HCT116 (cell line): Measurements from ENCODE around the gene ANAPC5. TPM values are rescaled to one million over a fixed set of nuclear protein-coding genes. Genes with fewer than 3 reads are reported as not detected.

Source experiments
- ATAC-seq: fragments of 200-7000 bp; cut with Tn5 transposase; 2 replicates; pipeline ENCODE4 v1.9.1; 2020; ENCODE audit warnings: mild to moderate bottlenecking, moderate library complexity
- BruUV-seq: library from RNA; stranded (reverse); fragments of 400-500 nt; replicated peaks from 2 replicates; lab custom pipeline; 2021; lab: Mats Ljungman, UMichigan
- CTCF ChIA-PET: fragments of 300-600 bp; sonication (Branson Sonifier 250); formaldehyde crosslinking; loops from one replicate; lab custom pipeline; 2021; ENCODE audit warnings: antibody characterized with exemption; lab: Charles Lee
- POLR2A ChIA-PET: fragments of 300-600, 350-600 bp; sonication (Branson Sonifier 250); formaldehyde crosslinking; loops from one replicate; lab custom pipeline; 2021; ENCODE audit warnings: antibody characterized with exemption; lab: Charles Lee
- RAD21 ChIA-PET, 2 experiments: fragments of 300-600 bp; sonication (Branson Sonifier 250); formaldehyde crosslinking; loops; one replicate each; lab custom pipeline; 2023; ENCODE audit warnings: low total read pairs in 2 of 2; ENCODE audit not compliant: uncharacterized antibody in 2 of 2, unreplicated experiment in 2 of 2, low non-redundant PET in 1 of 2; lab: Charles Lee
- DNase-seq: peaks from one replicate; pipeline ENCODE4 v3.0.0-alpha.2; 2010; ENCODE audit warnings: low read depth, low spot score
- H2AFZ ChIP-seq: fragments of 200-600 bp; shearing (Covaris generic), sonication (generic); 2 replicates; pipeline ENCODE4 v1.6.1; 2017; ENCODE audit warnings: low read depth, mixed run types, mixed read lengths, antibody characterized with exemption, low read length; ENCODE audit not compliant: poor library complexity, severe bottlenecking
- H3K27ac ChIP-seq: 2 replicates; pipeline ENCODE4 v1.5.1; 2012; ENCODE audit warnings: low read depth, low read length
- H3K27me3 ChIP-seq: fragments of 200-600 bp; sonication (generic); 2 replicates; pipeline ENCODE4 v1.6.1; 2016; ENCODE audit warnings: mixed run types, low read length, mixed read lengths; ENCODE audit not compliant: insufficient read depth
- H3K36me3 ChIP-seq, 2 experiments: fragments of 200-500 bp in 1 of 2; fragments of 200-600 bp in 1 of 2; sonication (Bioruptor generic) in 1 of 2; sonication (generic) in 1 of 2; 2 replicates each; pipeline versions ENCODE4 v1.5.1 to v1.6.1; 2014 to 2016; ENCODE audit warnings: low read length in 2 of 2, inconsistent platforms in 1 of 2, mixed read lengths in 1 of 2, mixed run types in 1 of 2; ENCODE audit not compliant: insufficient read depth in 2 of 2, control insufficient read depth in 1 of 2
- H3K4me1 ChIP-seq, 2 experiments: fragments of 200-600 bp in 1 of 2; sonication (generic) in 1 of 2; 2 replicates each; pipeline versions ENCODE4 v1.5.1 to v1.6.1; 2012 to 2017; ENCODE audit warnings: low read length in 2 of 2, inconsistent platforms in 1 of 2, mild to moderate bottlenecking in 1 of 2, mixed read lengths in 1 of 2, mixed run types in 1 of 2, moderate library complexity in 1 of 2; ENCODE audit not compliant: insufficient read depth in 2 of 2, control insufficient read depth in 1 of 2
- H3K4me2 ChIP-seq: fragments of 200-600 bp; sonication (generic); 2 replicates; pipeline ENCODE4 v1.6.1; 2017; ENCODE audit warnings: mixed run types, low read length, mixed read lengths
- H3K4me3 ChIP-seq, 2 experiments: fragments of 200-600 bp in 1 of 2; sonication (generic) in 1 of 2; replicated peaks in 1 of 2; 2 replicates each; pipeline ENCODE4 v1.5.1; 2011 to 2016; ENCODE audit warnings: low read length in 2 of 2, control low read depth in 1 of 2, low read depth in 1 of 2, mild to moderate bottlenecking in 1 of 2, mixed read lengths in 1 of 2, mixed run types in 1 of 2
- H3K79me2 ChIP-seq: fragments of 200-600 bp; sonication (generic); 2 replicates; pipeline ENCODE4 v1.6.1; 2017; ENCODE audit warnings: mild to moderate bottlenecking, mixed run types, low read length, moderate library complexity, mixed read lengths; ENCODE audit not compliant: insufficient read depth
- H3K9ac ChIP-seq: fragments of 200-600 bp; sonication (generic); 2 replicates; pipeline ENCODE4 v1.6.1; 2016; ENCODE audit warnings: low read length, mixed read lengths
- H3K9me2 ChIP-seq: fragments of 200-600 bp; sonication (generic), shearing (Covaris generic); 2 replicates; pipeline ENCODE4 v1.6.1; 2017; ENCODE audit warnings: mixed run types, mild to moderate bottlenecking, moderate library complexity; ENCODE audit not compliant: insufficient read depth
- H3K9me3 ChIP-seq, 2 experiments: fragments of 200-500 bp in 1 of 2; fragments of 200-600 bp in 1 of 2; sonication (Bioruptor generic) in 1 of 2; sonication (generic) in 1 of 2; 2 replicates each; pipeline ENCODE4 v1.6.1; 2014 to 2017; ENCODE audit warnings: low read length in 2 of 2, mixed read lengths in 2 of 2, inconsistent platforms in 1 of 2, low read depth in 1 of 2, mild to moderate bottlenecking in 1 of 2, mixed run types in 1 of 2, moderate library complexity in 1 of 2; ENCODE audit not compliant: control insufficient read depth in 1 of 2, insufficient read depth in 1 of 2
- H4K20me1 ChIP-seq: fragments of 200-600 bp; sonication (generic), shearing (Covaris generic); 2 replicates; pipeline ENCODE4 v1.6.1; 2017; ENCODE audit warnings: mixed run types, mild to moderate bottlenecking, moderate library complexity; ENCODE audit not compliant: insufficient read depth
- ATF3 ChIP-seq: IDR thresholded peaks from 2 replicates; pipeline ENCODE4 v1.6.1; 2012
- CEBPB ChIP-seq: IDR thresholded peaks from 2 replicates; pipeline ENCODE4 v1.6.1; 2012; ENCODE audit warnings: low read depth
- JUND ChIP-seq: IDR thresholded peaks from 2 replicates; pipeline ENCODE4 v1.6.1; 2012
- MAX ChIP-seq: IDR thresholded peaks from 2 replicates; pipeline ENCODE4 v1.6.1; 2012
- SP1 ChIP-seq: IDR thresholded peaks from 2 replicates; pipeline ENCODE4 v1.6.1; 2012; ENCODE audit warnings: low read depth
- ZNF274 ChIP-seq: fragments of 200-500 bp; sonication (Bioruptor generic); IDR thresholded peaks from 2 replicates; pipeline ENCODE4 v1.6.1; 2014; ENCODE audit warnings: mild to moderate bottlenecking, low read depth, low read length, inconsistent platforms
- intact Hi-C: fragments of 100-400 bp; cut with micrococcal nuclease; formaldehyde crosslinking; loops from 2 replicates; pipeline ENCODE4 v1.10.0; 2022
- total RNA-seq: library from RNA; stranded (reverse); gene quantifications from one replicate; pipeline ENCODE4 v1.2.1, GENCODE V29; 2021; ENCODE audit not compliant: unreplicated experiment

Gene ANAPC5
- total RNA-seq, 1 experiment from 2014 or later, result 112 TPM

GRCh38 chr12:121273364-121273896, 78.8 kb downstream of the ANAPC5 start:
- POLR2A ChIA-PET, result no interaction called here
- H3K27ac ChIP-seq, result no peak overlapping the region
- ATAC-seq, result no peak
- intact Hi-C loops, result no loop called here
- H3K9ac ChIP-seq, result no peak overlapping the region
- H3K9me2 ChIP-seq, result no peaks in the 10 kb centered on the region
- no peaks in the 10 kb centered on the region for H4K20me1 ChIP-seq
- DNase-seq, result no peak
- H3K4me3 ChIP-seq, result no peak overlapping the region
- H3K36me3 ChIP-seq, result peaks cover 8 to 11% of the 10 kb centered on the region in 2 experiments; a peak in 3 of 4 replicates
- TF ChIP-seq MAX (no peak), CEBPB (no peak)
- CTCF ChIA-PET, result no interaction called here
- no TSS peak for BruUV-seq
- no peaks in the 10 kb centered on the region for H3K27me3 ChIP-seq
- H3K4me1 ChIP-seq, result peaks cover 0 to 8% of the 10 kb centered on the region in 2 experiments; a peak in 1 of 4 replicates
- no peaks in the 10 kb centered on the region for H3K9me3 ChIP-seq
- H2AFZ ChIP-seq, result no peak overlapping the region
- no peak overlapping the region for H3K4me2 ChIP-seq
- peaks cover 14% of the 10 kb centered on the region for H3K79me2 ChIP-seq
- RAD21 ChIA-PET, result no interaction called here

- Histone ChIP-seq H3K36me3 (peaks cover 20 to 24% of the 10 kb centered on the region in 2 experiments; a peak in 3 of 4 replicates), H3K4me3 (no peak overlapping the region), H3K27ac (no peak overlapping the region), H3K4me2 (no peak overlapping the region), H2AFZ (no peak overlapping the region), H3K27me3 (no peaks in the 10 kb centered on the region), H4K20me1 (no peaks in the 10 kb centered on the region), H3K9ac (no peak overlapping the region), H3K4me1 (no peaks in the 10 kb centered on the region), H3K9me3 (no peaks in the 10 kb centered on the region), H3K79me2 (no peaks in the 10 kb centered on the region), H3K9me2 (no peaks in the 10 kb centered on the region)
- TF ChIP-seq JUND, result no peak
- no peak for TF ChIP-seq ZNF274
- no peak for TF ChIP-seq SP1
- no peak for TF ChIP-seq ATF3
- ATAC-seq (no peak), DNase-seq (no peak)
- CTCF ChIA-PET, result no interaction called here
- RAD21 ChIA-PET, result no interaction called here
- no TSS peak for BruUV-seq
- POLR2A ChIA-PET, result no interaction called here
- intact Hi-C loops, result no loop called here
Observed at GRCh38 chr12:121267822-121268221, 84.4 kb downstream of the ANAPC5 start.
